H9 (cell line): ENCODE data around the gene FBXL2. TPM values are rescaled to one million over a fixed set of nuclear protein-coding genes. Genes with fewer than 3 reads are reported as not detected.

ENCODE experiments used
- DNase-seq: peaks from one replicate; pipeline ENCODE4 v3.0.0-alpha.2; 2017
- H2AFZ ChIP-seq: one replicate; pipeline ENCODE4 v1.6.1; 2013; ENCODE audit warnings: mild to moderate bottlenecking, low read length, control low read depth, moderate library complexity
- H2AK5ac ChIP-seq: 2 replicates; pipeline ENCODE4 v1.6.1; 2013; ENCODE audit warnings: low read length, control low read depth, mixed read lengths; ENCODE audit not compliant: insufficient read length
- H2BK120ac ChIP-seq: one replicate; pipeline ENCODE4 v1.6.1; 2013; ENCODE audit warnings: low read depth, mild to moderate bottlenecking, low read length, control low read depth, inconsistent platforms; ENCODE audit not compliant: poor library complexity, severe bottlenecking
- H2BK12ac ChIP-seq: 2 replicates; pipeline ENCODE4 v1.6.1; 2013; ENCODE audit warnings: low read length, control low read depth, mixed read lengths, low read depth; ENCODE audit not compliant: insufficient read length
- H2BK15ac ChIP-seq: 2 replicates; pipeline ENCODE4 v1.6.1; 2013; ENCODE audit warnings: low read depth, low read length, control low read depth
- H2BK20ac ChIP-seq: one replicate; pipeline ENCODE4 v1.6.1; 2013; ENCODE audit warnings: low read depth, mild to moderate bottlenecking, low read length, control low read depth, inconsistent platforms; ENCODE audit not compliant: poor library complexity, severe bottlenecking
- H2BK5ac ChIP-seq: 2 replicates; pipeline ENCODE4 v1.6.1; 2013; ENCODE audit warnings: low read length, control low read depth, mixed read lengths; ENCODE audit not compliant: insufficient read length
- H3K14ac ChIP-seq: 2 replicates; pipeline ENCODE4 v1.6.1; 2013; ENCODE audit warnings: low read length, control low read depth; ENCODE audit not compliant: insufficient read depth
- H3K18ac ChIP-seq: 2 replicates; pipeline ENCODE4 v1.6.1; 2013; ENCODE audit warnings: low read depth, mild to moderate bottlenecking, mixed read lengths, low read length, control low read depth; ENCODE audit not compliant: insufficient read length
- H3K23ac ChIP-seq: 2 replicates; pipeline ENCODE4 v1.6.1; 2013; ENCODE audit warnings: low read length, control low read depth, mixed read lengths, low read depth; ENCODE audit not compliant: insufficient read length
- H3K23me2 ChIP-seq: 2 replicates; pipeline ENCODE4 v1.6.1; 2013; ENCODE audit warnings: low read depth, mild to moderate bottlenecking, mixed read lengths, low read length, control low read depth; ENCODE audit not compliant: insufficient read length, poor library complexity, severe bottlenecking
- H3K27ac ChIP-seq: 2 replicates; pipeline ENCODE4 v1.5.1; 2013; ENCODE audit warnings: low read length, control low read depth, mixed read lengths, low read depth; ENCODE audit not compliant: insufficient read length
- H3K27me3 ChIP-seq: 2 replicates; pipeline ENCODE4 v1.6.1; 2013; ENCODE audit warnings: low read length, control low read depth, inconsistent platforms; ENCODE audit not compliant: insufficient read depth
- H3K4ac ChIP-seq: 2 replicates; pipeline ENCODE4 v1.6.1; 2013; ENCODE audit warnings: low read depth, mild to moderate bottlenecking, control low read depth, inconsistent platforms, low read length, moderate library complexity
- H3K4me1 ChIP-seq: 2 replicates; pipeline ENCODE4 v1.6.1; 2013; ENCODE audit warnings: low read length, control low read depth, inconsistent platforms; ENCODE audit not compliant: insufficient read depth
- H3K4me2 ChIP-seq: 2 replicates; pipeline ENCODE4 v1.6.1; 2013; ENCODE audit warnings: low read length, control low read depth, mixed read lengths; ENCODE audit not compliant: insufficient read length, insufficient read depth
- H3K56ac ChIP-seq: 2 replicates; pipeline ENCODE4 v1.6.1; 2013; ENCODE audit warnings: low read depth, mild to moderate bottlenecking, mixed read lengths, low read length, control low read depth; ENCODE audit not compliant: insufficient read length
- H3K79me1 ChIP-seq: 2 replicates; pipeline ENCODE4 v1.6.1; 2013; ENCODE audit warnings: low read depth, mild to moderate bottlenecking, moderate library complexity, low read length, control low read depth, inconsistent platforms; ENCODE audit not compliant: insufficient read depth, poor library complexity, severe bottlenecking
- H3K79me2 ChIP-seq: 2 replicates; pipeline ENCODE4 v1.6.1; 2013; ENCODE audit warnings: low read length, control low read depth, inconsistent platforms; ENCODE audit not compliant: insufficient read depth
- H3K9ac ChIP-seq: 2 replicates; pipeline ENCODE4 v1.6.1; 2013; ENCODE audit warnings: low read length, control low read depth, mixed read lengths; ENCODE audit not compliant: insufficient read length; ENCODE audit errors: extremely low read depth
- H3K9me3 ChIP-seq: one replicate; pipeline ENCODE4 v1.6.1; 2013; ENCODE audit warnings: low read depth, low read length, inconsistent platforms; ENCODE audit not compliant: control insufficient read depth
- H3T11ph ChIP-seq: one replicate; pipeline ENCODE4 v1.6.1; 2013; ENCODE audit warnings: mild to moderate bottlenecking, low read length, control low read depth, inconsistent platforms
- H4K20me1 ChIP-seq: one replicate; pipeline ENCODE4 v1.6.1; 2013; ENCODE audit not compliant: control insufficient read depth, insufficient read length, insufficient read depth
- H4K5ac ChIP-seq: 2 replicates; pipeline ENCODE4 v1.6.1; 2013; ENCODE audit warnings: low read depth, mild to moderate bottlenecking, mixed read lengths, low read length, control low read depth; ENCODE audit not compliant: insufficient read length
- H4K8ac ChIP-seq: replicated peaks from 2 replicates; pipeline ENCODE4 v1.6.1; 2013; ENCODE audit warnings: low read length, control low read depth, mixed read lengths, low read depth; ENCODE audit not compliant: insufficient read length
- H4K91ac ChIP-seq: 2 replicates; pipeline ENCODE4 v1.6.1; 2013; ENCODE audit warnings: low read depth, mild to moderate bottlenecking, moderate library complexity, mixed read lengths, low read length, control low read depth; ENCODE audit not compliant: insufficient read length
- H3K27ac Mint-ChIP-seq, 3 experiments: 2 replicates in 2 of 3; 3 replicates in 1 of 3; pipeline ENCODE4 v1.8.0; 2020 to 2021; ENCODE audit warnings: mixed read lengths in 3 of 3, mild to moderate bottlenecking in 1 of 3, moderate library complexity in 1 of 3
- H3K27me3 Mint-ChIP-seq: 2 replicates; pipeline ENCODE4 v1.8.0; 2021; ENCODE audit warnings: low read depth, mild to moderate bottlenecking, moderate library complexity, mixed read lengths
- H3K36me3 Mint-ChIP-seq, 3 experiments: 2 replicates in 2 of 3; 3 replicates in 1 of 3; pipeline ENCODE4 v1.8.0; 2020 to 2021; ENCODE audit warnings: low read depth in 3 of 3, mixed read lengths in 3 of 3; ENCODE audit not compliant: insufficient read depth in 1 of 3
- H3K4me1 Mint-ChIP-seq, 2 experiments: 2 replicates each; pipeline ENCODE4 v1.8.0; 2020; ENCODE audit warnings: mixed read lengths in 2 of 2
- H3K4me3 Mint-ChIP-seq, 2 experiments: 2 replicates in 1 of 2; 3 replicates in 1 of 2; pipeline ENCODE4 v1.8.0; 2020 to 2021; ENCODE audit warnings: mild to moderate bottlenecking in 2 of 2, mixed read lengths in 2 of 2, moderate library complexity in 1 of 2
- H3K9me3 Mint-ChIP-seq, 2 experiments: 2 replicates in 1 of 2; 3 replicates in 1 of 2; pipeline ENCODE4 v1.8.0; 2020; ENCODE audit warnings: mild to moderate bottlenecking in 2 of 2, mixed read lengths in 2 of 2, moderate library complexity in 1 of 2
- WGBS: extraction: QIAGEN DNeasy Blood & Tissue Kit; methylation state at CpG from one replicate; pipeline ENCODE4 v1.1.7; 2013; ENCODE audit warnings: missing lambda C conversion rate, low lambda C conversion rate, mixed read lengths; ENCODE audit not compliant: insufficient read length; ENCODE audit errors: extremely low coverage; 5-methylcytosine and 5-hydroxymethylcytosine counted together
- total RNA-seq: library from RNA; stranded (reverse); gene quantifications from 2 replicates; pipeline ENCODE4 v1.2.1, GENCODE V29; 2021
- TF ChIP-seq, protein P1 (sequence below): fragments of 200-600 bp; sonication (generic); conservative IDR thresholded peaks from 3 replicates; pipeline ENCODE4 v1.8.0; 2021; ENCODE audit warnings: antibody characterized with exemption, mild to moderate bottlenecking

FBXL2 gene
- total RNA-seq, 1 experiment from 2014 or later, result 2.7 TPM

DNA sequence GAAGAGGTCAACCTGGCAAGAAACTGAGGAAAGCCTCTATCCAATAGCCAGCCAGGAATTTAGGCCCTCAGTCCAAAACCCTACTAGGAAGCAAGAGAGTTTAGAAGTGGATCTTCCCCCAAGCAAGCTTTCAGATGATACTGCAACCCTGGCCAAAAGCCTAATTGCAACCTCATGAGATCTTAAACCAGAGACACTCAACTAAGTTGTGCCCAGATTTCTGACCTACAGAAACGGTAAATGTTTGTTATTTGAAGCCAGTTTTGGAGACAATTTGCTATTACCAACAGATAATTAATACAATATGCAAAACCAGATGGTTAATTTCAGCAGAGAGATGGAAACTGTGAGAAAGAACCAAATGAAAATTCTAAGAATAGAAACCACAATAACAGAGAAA is 37.0 kb upstream of the FBXL2 start:
- Histone ChIP-seq H3K4me2 (no peak overlapping the region), H3K14ac (no peak overlapping the region), H3K18ac (no peak overlapping the region), H3K27ac (no peak overlapping the region), H2BK120ac (no peak overlapping the region), H2AK5ac (no peak overlapping the region), H4K8ac (no peak overlapping the region), H3K79me2 (no peaks in the 10 kb centered on the region), H3T11ph (no peak overlapping the region), H3K79me1 (no peaks in the 10 kb centered on the region), H3K9me3 (no peaks in the 10 kb centered on the region), H3K9ac (no peak overlapping the region), H4K5ac (no peak overlapping the region), H2BK15ac (no peak overlapping the region), H2BK20ac (no peak overlapping the region), H2AFZ (no peak overlapping the region), H3K4me1 (no peaks in the 10 kb centered on the region), H4K91ac (no peak overlapping the region), H3K23me2 (no peaks in the 10 kb centered on the region), H3K23ac (no peak overlapping the region), H2BK5ac (no peak overlapping the region), H3K27me3 (no peaks in the 10 kb centered on the region), H3K4ac (no peak overlapping the region), H3K56ac (no peak overlapping the region), H4K20me1 (no peaks in the 10 kb centered on the region), H2BK12ac (no peak overlapping the region)
- H3K4me3 Mint-ChIP-seq, result no peak overlapping the region
- peaks cover 1% of the 10 kb centered on the region; the same call in 1 of the 2 replicates for H3K27me3 Mint-ChIP-seq
- peaks cover 3 to 4% of the 10 kb centered on the region in 2 experiments; a peak in 3 of 5 replicates for H3K9me3 Mint-ChIP-seq
- no peak overlapping the region for H3K27ac Mint-ChIP-seq
- WGBS, result no CpG with 5 or more reads among the region's 1 CpG
- no peak for DNase-seq
- H3K36me3 Mint-ChIP-seq, result 0 out of 7 replicates have a peak, but pooled peaks cover 0 to 4% (median 0%) of the 10 kb centered on the region in 3 experiments
- no peaks in the 10 kb centered on the region for H3K4me1 Mint-ChIP-seq
- TF ChIP-seq, protein P1, sequence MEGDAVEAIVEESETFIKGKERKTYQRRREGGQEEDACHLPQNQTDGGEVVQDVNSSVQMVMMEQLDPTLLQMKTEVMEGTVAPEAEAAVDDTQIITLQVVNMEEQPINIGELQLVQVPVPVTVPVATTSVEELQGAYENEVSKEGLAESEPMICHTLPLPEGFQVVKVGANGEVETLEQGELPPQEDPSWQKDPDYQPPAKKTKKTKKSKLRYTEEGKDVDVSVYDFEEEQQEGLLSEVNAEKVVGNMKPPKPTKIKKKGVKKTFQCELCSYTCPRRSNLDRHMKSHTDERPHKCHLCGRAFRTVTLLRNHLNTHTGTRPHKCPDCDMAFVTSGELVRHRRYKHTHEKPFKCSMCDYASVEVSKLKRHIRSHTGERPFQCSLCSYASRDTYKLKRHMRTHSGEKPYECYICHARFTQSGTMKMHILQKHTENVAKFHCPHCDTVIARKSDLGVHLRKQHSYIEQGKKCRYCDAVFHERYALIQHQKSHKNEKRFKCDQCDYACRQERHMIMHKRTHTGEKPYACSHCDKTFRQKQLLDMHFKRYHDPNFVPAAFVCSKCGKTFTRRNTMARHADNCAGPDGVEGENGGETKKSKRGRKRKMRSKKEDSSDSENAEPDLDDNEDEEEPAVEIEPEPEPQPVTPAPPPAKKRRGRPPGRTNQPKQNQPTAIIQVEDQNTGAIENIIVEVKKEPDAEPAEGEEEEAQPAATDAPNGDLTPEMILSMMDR, result no peak
